Measurements from ENCODE around the gene FAM118B. TPM values are rescaled to one million over a fixed set of nuclear protein-coding genes. Genes with fewer than 3 reads are reported as not detected.

FAM118B gene
- total RNA-seq, 3 donors from 2014 or later, result 15.9 to 18.6 (median 17.0) TPM

GRCh38 chr11:126176853-126177470, 34.6 kb upstream of the FAM118B start:
- no peak overlapping the region for H3K4me3 Mint-ChIP-seq
- DNase-seq (no peak), ATAC-seq (no peak)
- H3K27me3 Mint-ChIP-seq (ENCODE audit: low read depth), result peaks cover 9% of the 10 kb centered on the region
- H3K4me1 Mint-ChIP-seq (ENCODE audit: low read depth), result no peaks in the 10 kb centered on the region
- no peaks in the 10 kb centered on the region for H3K36me3 Mint-ChIP-seq (ENCODE audit: insufficient read depth)
- H3K9me3 Mint-ChIP-seq, result peaks cover 4% of the 10 kb centered on the region

GRCh38 chr11:126181939-126182730, 29.4 kb upstream of the FAM118B start:
- no peak for DNase-seq
- no peaks in the 10 kb centered on the region for H3K36me3 Mint-ChIP-seq (ENCODE audit: insufficient read depth)
- no peak overlapping the region for H3K4me3 Mint-ChIP-seq
- peaks cover 4% of the 10 kb centered on the region for H3K4me1 Mint-ChIP-seq (ENCODE audit: low read depth)
- H3K27me3 Mint-ChIP-seq (ENCODE audit: low read depth), result no peaks in the 10 kb centered on the region
- H3K9me3 Mint-ChIP-seq, result peaks cover 4% of the 10 kb centered on the region
- ATAC-seq, result no peak

- Mint-ChIP-seq H3K36me3 (ENCODE audit: insufficient read depth) (no peaks in the 10 kb centered on the region), H3K9me3 (peaks cover 4% of the 10 kb centered on the region), H3K4me3 (no peak overlapping the region), H3K4me1 (ENCODE audit: low read depth) (peaks cover 4% of the 10 kb centered on the region), H3K27me3 (ENCODE audit: low read depth) (no peaks in the 10 kb centered on the region)
- ATAC-seq (no peak), DNase-seq (no peak)
Observed at GRCh38 chr11:126182787-126183445, 28.7 kb upstream of the FAM118B start.

- ATAC-seq (no peak), DNase-seq (no peak)
- Mint-ChIP-seq H3K27me3 (ENCODE audit: low read depth) (no peaks in the 10 kb centered on the region), H3K4me3 (no peak overlapping the region), H3K4me1 (ENCODE audit: low read depth) (peaks cover 4% of the 10 kb centered on the region), H3K36me3 (ENCODE audit: insufficient read depth) (peaks cover 2% of the 10 kb centered on the region), H3K9me3 (peaks cover 4% of the 10 kb centered on the region)
Observed at GRCh38 chr11:126185259-126186024, 26.1 kb upstream of the FAM118B start.

- peaks cover 2% of the 10 kb centered on the region for H3K36me3 Mint-ChIP-seq (ENCODE audit: insufficient read depth)
- no peak for ATAC-seq
- H3K4me1 Mint-ChIP-seq (ENCODE audit: low read depth), result peaks cover 4% of the 10 kb centered on the region
- no peaks in the 10 kb centered on the region for H3K27me3 Mint-ChIP-seq (ENCODE audit: low read depth)
- H3K9me3 Mint-ChIP-seq, result no peaks in the 10 kb centered on the region
- no peak for DNase-seq
- no peak overlapping the region for H3K4me3 Mint-ChIP-seq
Observed at GRCh38 chr11:126186025-126186698, 25.4 kb upstream of the FAM118B start.

- Mint-ChIP-seq H3K27me3 (ENCODE audit: low read depth) (no peaks in the 10 kb centered on the region), H3K9me3 (no peaks in the 10 kb centered on the region), H3K36me3 (ENCODE audit: insufficient read depth) (peaks cover 5% of the 10 kb centered on the region), H3K4me3 (no peak overlapping the region), H3K4me1 (ENCODE audit: low read depth) (peaks cover 4% of the 10 kb centered on the region)
- no peak for DNase-seq
- no peak for ATAC-seq
Observed at GRCh38 chr11:126186708-126187529, 24.7 kb upstream of the FAM118B start.

- Mint-ChIP-seq H3K36me3 (ENCODE audit: insufficient read depth) (peaks cover 9% of the 10 kb centered on the region), H3K9me3 (no peaks in the 10 kb centered on the region), H3K4me3 (no peak overlapping the region), H3K27me3 (ENCODE audit: low read depth) (no peaks in the 10 kb centered on the region), H3K4me1 (ENCODE audit: low read depth) (no peaks in the 10 kb centered on the region)
- DNase-seq (no peak), ATAC-seq (no peak)
Observed at GRCh38 chr11:126188332-126189108, 23.1 kb upstream of the FAM118B start.

- H3K4me1 Mint-ChIP-seq (ENCODE audit: low read depth), result no peaks in the 10 kb centered on the region
- no peak overlapping the region for H3K4me3 Mint-ChIP-seq
Observed at GRCh38 chr11:126189109-126189929, 22.3 kb upstream of the FAM118B start.

GRCh38 chr11:126190792-126191191, 20.8 kb upstream of the FAM118B start:
- DNase-seq, result no peak
- H3K4me3 Mint-ChIP-seq, result no peak overlapping the region
- H3K4me1 Mint-ChIP-seq (ENCODE audit: low read depth), result no peaks in the 10 kb centered on the region
- peaks cover 15% of the 10 kb centered on the region for H3K36me3 Mint-ChIP-seq (ENCODE audit: insufficient read depth)
- no peak for ATAC-seq
- no peaks in the 10 kb centered on the region for H3K27me3 Mint-ChIP-seq (ENCODE audit: low read depth)
- no peaks in the 10 kb centered on the region for H3K9me3 Mint-ChIP-seq

More at GRCh38 chr11:126189109-126189929, 22.3 kb upstream of the FAM118B start:
- Mint-ChIP-seq H3K27me3 (ENCODE audit: low read depth) (no peaks in the 10 kb centered on the region), H3K36me3 (ENCODE audit: insufficient read depth) (peaks cover 9% of the 10 kb centered on the region), H3K9me3 (no peaks in the 10 kb centered on the region)
- no peak for ATAC-seq
- no peak for DNase-seq

- DNase-seq (no peak), ATAC-seq (no peak)
- Mint-ChIP-seq H3K4me3 (no peak overlapping the region), H3K27me3 (ENCODE audit: low read depth) (no peaks in the 10 kb centered on the region), H3K36me3 (ENCODE audit: insufficient read depth) (peaks cover 21% of the 10 kb centered on the region), H3K4me1 (ENCODE audit: low read depth) (no peaks in the 10 kb centered on the region), H3K9me3 (no peaks in the 10 kb centered on the region)
Observed at GRCh38 chr11:126191379-126192073, 20.1 kb upstream of the FAM118B start.

GRCh38 chr11:126192361-126192760, 19.2 kb upstream of the FAM118B start:
- H3K27me3 Mint-ChIP-seq (ENCODE audit: low read depth), result no peaks in the 10 kb centered on the region
- DNase-seq (no peak), ATAC-seq (no peak)
- H3K4me1 Mint-ChIP-seq (ENCODE audit: low read depth), result no peaks in the 10 kb centered on the region
- peaks cover 29% of the 10 kb centered on the region for H3K36me3 Mint-ChIP-seq (ENCODE audit: insufficient read depth)
- H3K4me3 Mint-ChIP-seq, result no peak overlapping the region
- peaks cover 1% of the 10 kb centered on the region for H3K9me3 Mint-ChIP-seq

All from activated T-cell treated with anti-CD3 and anti-CD28 coated beads, Interleukin-2, amount 50 U/mL, for 4 hours (primary cell).